Activated T-helper 9 cell treated with anti-CD3 and anti-CD28 coated beads, Interleukin-2, amount 50 U/mL, for 16 hours (primary cell): Measurements from ENCODE around the gene HEY2.

Experiments
- DNase-seq: peaks from one replicate; pipeline ENCODE4 v3.0.0-alpha.2; 2020; ENCODE audit warnings: low read depth

The HEY2 gene

GRCh38 chr6:125745281-125746018 is 4.0 kb upstream of the HEY2 start:
- no peak for DNase-seq

GRCh38 chr6:125746019-125746414 is 3.4 kb upstream of the HEY2 start:
- DNase-seq = no peak

- peak; percentile 41 for DNase-seq
Measured at GRCh38 chr6:125746731-125747588, 2.5 kb upstream of the HEY2 start.

- no peak for DNase-seq
Measured at GRCh38 chr6:125747589-125748405, 1.6 kb upstream of the HEY2 start.

- DNase-seq = no peak
Measured at GRCh38 chr6:125748406-125749172, 843 bp upstream of the HEY2 start.

- no peak for DNase-seq
Measured at GRCh38 chr6:125749865-125750691, 646 bp downstream of the HEY2 start.

- no peak for DNase-seq
Measured at GRCh38 chr6:125750692-125751333, 1.4 kb downstream of the HEY2 start.

GRCh38 chr6:125751334-125751916 is 2.0 kb downstream of the HEY2 start:
- no peak for DNase-seq

- DNase-seq = no peak
Measured at GRCh38 chr6:125752773-125753172, 3.3 kb downstream of the HEY2 start.

GRCh38 chr6:125753218-125753936 is 3.9 kb downstream of the HEY2 start:
- DNase-seq = no peak

GRCh38 chr6:125753937-125754259 is 4.5 kb downstream of the HEY2 start:
- DNase-seq = no peak

GRCh38 chr6:125754566-125754965 is 5.1 kb downstream of the HEY2 start:
- DNase-seq = no peak

GRCh38 chr6:125759184-125759902 is 9.9 kb downstream of the HEY2 start:
- no peak for DNase-seq

- DNase-seq = no peak
Measured at GRCh38 chr6:125759959-125760457, 10.6 kb downstream of the HEY2 start.

- DNase-seq = no peak
Measured at GRCh38 chr6:125764121-125764671, 14.8 kb downstream of the HEY2 start.

GRCh38 chr6:125765944-125766343 is 16.5 kb downstream of the HEY2 start:
- no peak for DNase-seq

- DNase-seq = no peak
Measured at GRCh38 chr6:125766641-125767040, 17.2 kb downstream of the HEY2 start.

GRCh38 chr6:125769147-125769783 is 19.8 kb downstream of the HEY2 start:
- no peak for DNase-seq
